HG03442 (cell line): ENCODE measurements around the gene ARVCF.

ENCODE experiments used
- ATAC-seq: cut with Tn5 transposase; IDR thresholded peaks from one replicate; pipeline ENCODE4 v1.9.1; 2021; ENCODE audit warnings: mild to moderate bottlenecking, moderate library complexity; ENCODE audit not compliant: unreplicated experiment

The ARVCF gene

DNA sequence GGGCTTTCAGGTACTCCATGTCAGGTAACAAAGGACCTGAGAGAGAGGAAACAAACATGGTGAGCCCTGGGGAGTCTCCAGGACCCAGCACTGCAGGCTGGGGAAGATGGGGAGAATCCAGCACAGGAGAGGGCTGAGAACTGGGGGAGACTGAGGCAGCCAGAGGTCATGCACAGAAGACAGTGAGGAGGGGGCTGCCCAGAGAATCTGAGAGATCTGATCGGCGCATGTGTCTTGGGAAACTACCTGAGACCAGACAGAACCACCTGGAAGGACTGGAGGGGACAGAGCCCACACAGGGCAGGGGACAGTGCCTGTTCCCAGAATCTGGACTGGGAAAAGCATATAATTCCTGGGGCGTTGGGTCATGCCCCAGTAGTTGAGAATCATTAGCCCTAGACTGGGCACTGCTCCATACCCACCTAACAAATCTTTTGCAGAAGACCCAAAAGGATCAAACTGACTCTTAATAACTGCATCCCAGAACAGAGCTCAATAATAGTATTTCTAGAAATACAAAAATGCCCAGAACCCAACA is 95.0 kb downstream of the ARVCF start:
- no peak for ATAC-seq
